Measurements from ENCODE around the gene BGLAP. TPM values are rescaled to one million over a fixed set of nuclear protein-coding genes. Genes with fewer than 3 reads are reported as not detected.
A peak's percentile ranks its signal among the peaks of the same experiment; 100 is the strongest.

The BGLAP gene
- total RNA-seq, 2 experiments from 2014 or later = 2.2 to 2.5 TPM

GRCh38 chr1:156221986-156222692 is 19.8 kb upstream of the BGLAP start:
- peak overlapping the region; percentile 67 for H3K4me3 Mint-ChIP-seq
- H3K36me3 Mint-ChIP-seq (ENCODE audit: low read depth) = peaks cover 59% of the 10 kb centered on the region
- TF ChIP-seq CTCF (IDR thresholded peaks at IDR 0.05) = no peak
- POLR2A ChIA-PET = interaction anchor here (7.0 to 7.1 kb wide), 4 partner anchors 9 to 125 kb away, joined by 38 to 88 read pairs (median 63); partner anchors contain the start of genes PMF1 and SEMA4A
- peaks cover 5% of the 10 kb centered on the region for H3K9me3 Mint-ChIP-seq
- peak overlapping the region; percentile 99 for H3K27ac Mint-ChIP-seq
- ATAC-seq (no peak), DNase-seq (no peak)
- no peaks in the 10 kb centered on the region for H3K27me3 Mint-ChIP-seq
- CTCF ChIA-PET = interaction anchor here (0.7 to 7.2 kb wide), 8 partner anchors 9 to 698 kb away, joined by 3 to 269 read pairs (median 4); partner anchors contain the start of genes PMF1 and SLC25A44
- H3K4me1 Mint-ChIP-seq (ENCODE audit: low read depth) = peaks cover 75% of the 10 kb centered on the region
- intact Hi-C loops (cut with micrococcal nuclease) = loop anchor here (10.0 kb wide), 1 partner anchor 127 kb away; no protein-coding TSS in a partner anchor

- no peak for TF ChIP-seq CTCF (IDR thresholded peaks at IDR 0.05)
- Mint-ChIP-seq H3K4me3 (peak overlapping the region; percentile 34), H3K27ac (peak overlapping the region; percentile 85), H3K4me1 (ENCODE audit: low read depth) (peaks cover 58% of the 10 kb centered on the region), H3K36me3 (ENCODE audit: low read depth) (peaks cover 56% of the 10 kb centered on the region), H3K27me3 (no peaks in the 10 kb centered on the region), H3K9me3 (no peaks in the 10 kb centered on the region)
- ChIA-PET POLR2A (interaction anchor here (0.7 to 7.1 kb wide), 12 partner anchors 13 to 129 kb away, joined by 3 to 88 read pairs (median 10); partner anchors contain the start of genes PMF1, SEMA4A and SMG5), CTCF (interaction anchor here (0.6 to 7.2 kb wide), 24 partner anchors 8 to 140 kb away, joined by 3 to 269 read pairs (median 7); partner anchors contain the start of genes PMF1, SEMA4A, SLC25A44 and SMG5)
- DNase-seq = no peak
- no peak for ATAC-seq
- intact Hi-C loops (cut with micrococcal nuclease) = loop anchor here (10.0 kb wide), 1 partner anchor 131 kb away; no protein-coding TSS in a partner anchor
Measured at GRCh38 chr1:156225677-156226014, 16.3 kb upstream of the BGLAP start.

- Mint-ChIP-seq H3K36me3 (ENCODE audit: low read depth) (peaks cover 52% of the 10 kb centered on the region), H3K4me1 (ENCODE audit: low read depth) (peaks cover 55% of the 10 kb centered on the region), H3K27ac (peak overlapping the region; percentile 92), H3K27me3 (no peaks in the 10 kb centered on the region), H3K9me3 (no peaks in the 10 kb centered on the region), H3K4me3 (no peak overlapping the region)
- ATAC-seq = peak; percentile 3
- DNase-seq = peak; percentile 51
- intact Hi-C loops (cut with micrococcal nuclease) = loop anchor here (10.0 kb wide), 1 partner anchor 131 kb away; no protein-coding TSS in a partner anchor
- TF ChIP-seq CTCF (IDR thresholded peaks at IDR 0.05) = no peak
- ChIA-PET CTCF (interaction anchor here (1.0 to 7.2 kb wide), 19 partner anchors 8 to 135 kb away, joined by 3 to 269 read pairs (median 7); partner anchors contain the start of genes PMF1, SEMA4A and SMG5), POLR2A (interaction anchor here (0.8 to 7.1 kb wide), 13 partner anchors 8 to 129 kb away, joined by 3 to 88 read pairs (median 6); partner anchors contain the start of genes BGLAP, PMF1, SEMA4A and SMG5)
Measured at GRCh38 chr1:156226116-156226538, 15.9 kb upstream of the BGLAP start.

GRCh38 chr1:156226782-156227181 is 15.2 kb upstream of the BGLAP start:
- Mint-ChIP-seq H3K4me3 (no peak overlapping the region), H3K27me3 (no peaks in the 10 kb centered on the region), H3K4me1 (ENCODE audit: low read depth) (peaks cover 48% of the 10 kb centered on the region), H3K27ac (peak overlapping the region; percentile 92), H3K36me3 (ENCODE audit: low read depth) (peaks cover 46% of the 10 kb centered on the region), H3K9me3 (no peaks in the 10 kb centered on the region)
- CTCF ChIA-PET = interaction anchor here (0.7 to 7.2 kb wide), 14 partner anchors 9 to 136 kb away, joined by 3 to 269 read pairs (median 15); partner anchors contain the start of genes PMF1, SEMA4A and SMG5
- intact Hi-C loops (cut with micrococcal nuclease) = loop anchor here (10.0 kb wide), 1 partner anchor 132 kb away; no protein-coding TSS in a partner anchor
- DNase-seq = no peak
- ATAC-seq = no peak
- no peak for TF ChIP-seq CTCF (IDR thresholded peaks at IDR 0.05)
- POLR2A ChIA-PET = interaction anchor here (0.8 to 7.1 kb wide), 11 partner anchors 8 to 130 kb away, joined by 3 to 88 read pairs (median 15); partner anchors contain the start of genes BGLAP, PMF1, SEMA4A and SMG5

All from activated CD8-positive, alpha-beta T cell treated with anti-CD3 and anti-CD28 coated beads for 36 hours (primary cell).